Measurements from ENCODE around the gene CAMKK2.

Gene CAMKK2

GRCh38 chr12:121218588-121219352 lies 77.7 kb downstream of the CAMKK2 start:
- no peak for DNase-seq
- H2AK5ac ChIP-seq (ENCODE audit: low read length) = no peak overlapping the region
- H4K8ac ChIP-seq (ENCODE audit: low read depth, low read length) = no peak overlapping the region
- no peaks in the 10 kb centered on the region for H3K4me1 ChIP-seq (ENCODE audit: control insufficient read depth, low read depth, low read length)
- H3K79me1 ChIP-seq (ENCODE audit: low read length) = no peaks in the 10 kb centered on the region
- no peaks in the 10 kb centered on the region for H3K79me2 ChIP-seq (ENCODE audit: control insufficient read depth, insufficient read depth, low read length)
- H3K4ac ChIP-seq (ENCODE audit: low read depth, low read length) = no peak overlapping the region
- no peak overlapping the region for H3K23ac ChIP-seq (ENCODE audit: low read length)
- no peak overlapping the region for H3K56ac ChIP-seq (ENCODE audit: low read length)
- no peaks in the 10 kb centered on the region for H3K27me3 ChIP-seq (ENCODE audit: insufficient read depth, low read length, poor library complexity)
- H2BK120ac ChIP-seq (ENCODE audit: low read depth, low read length) = no peak overlapping the region
- no peak overlapping the region for H3K4me3 ChIP-seq (ENCODE audit: low read length)
- no peak overlapping the region for H2BK15ac ChIP-seq (replicated peaks; ENCODE audit: low read depth)
- H2BK5ac ChIP-seq (ENCODE audit: low read length) = no peak overlapping the region
- no peaks in the 10 kb centered on the region for H3K36me3 ChIP-seq (ENCODE audit: control insufficient read depth, insufficient read depth, low read length)
- no peak overlapping the region for H3K9ac ChIP-seq (ENCODE audit: low read length)
- H3K27ac ChIP-seq (ENCODE audit: low read depth, low read length) = no peak overlapping the region
- H3K18ac ChIP-seq (ENCODE audit: low read length) = no peak overlapping the region
- H3K4me2 ChIP-seq (ENCODE audit: low read length) = no peak overlapping the region
- no CpG with 5 or more reads among the region's 18 CpGs for WGBS (ENCODE audit: extremely low coverage, insufficient coverage, low lambda C conversion rate)
- no peak overlapping the region for H4K5ac ChIP-seq (ENCODE audit: low read length)

- Histone ChIP-seq H3K79me1 (ENCODE audit: low read length) (no peaks in the 10 kb centered on the region), H3K9ac (ENCODE audit: low read length) (no peak overlapping the region), H2BK120ac (ENCODE audit: low read depth, low read length) (no peak overlapping the region), H3K27me3 (ENCODE audit: insufficient read depth, low read length, poor library complexity) (no peaks in the 10 kb centered on the region), H3K56ac (ENCODE audit: low read length) (no peak overlapping the region), H3K23ac (ENCODE audit: low read length) (no peak overlapping the region), H3K4me1 (ENCODE audit: control insufficient read depth, low read depth, low read length) (no peaks in the 10 kb centered on the region), H4K8ac (ENCODE audit: low read depth, low read length) (no peak overlapping the region), H3K4ac (ENCODE audit: low read depth, low read length) (no peak overlapping the region), H3K4me3 (ENCODE audit: low read length) (no peak overlapping the region), H2BK5ac (ENCODE audit: low read length) (no peak overlapping the region), H3K18ac (ENCODE audit: low read length) (no peak overlapping the region), H3K36me3 (ENCODE audit: control insufficient read depth, insufficient read depth, low read length) (no peaks in the 10 kb centered on the region), H2AK5ac (ENCODE audit: low read length) (no peak overlapping the region), H3K4me2 (ENCODE audit: low read length) (no peak overlapping the region), H4K5ac (ENCODE audit: low read length) (no peak overlapping the region), H2BK15ac (replicated peaks; ENCODE audit: low read depth) (no peak overlapping the region), H3K27ac (ENCODE audit: low read depth, low read length) (no peak overlapping the region), H3K79me2 (ENCODE audit: control insufficient read depth, insufficient read depth, low read length) (no peaks in the 10 kb centered on the region)
- WGBS (ENCODE audit: extremely low coverage, insufficient coverage, low lambda C conversion rate) = no CpG with 5 or more reads among the region's 5 CpGs
- DNase-seq = no peak
These were observed 78.7 kb downstream of the CAMKK2 start for GRCh38 chr12:121217761-121218160.

GRCh38 chr12:121217063-121217462 lies 79.4 kb downstream of the CAMKK2 start:
- no peaks in the 10 kb centered on the region for H3K27me3 ChIP-seq (ENCODE audit: insufficient read depth, low read length, poor library complexity)
- no peaks in the 10 kb centered on the region for H3K4me1 ChIP-seq (ENCODE audit: control insufficient read depth, low read depth, low read length)
- no peak overlapping the region for H3K23ac ChIP-seq (ENCODE audit: low read length)
- H4K8ac ChIP-seq (ENCODE audit: low read depth, low read length) = no peak overlapping the region
- H3K36me3 ChIP-seq (ENCODE audit: control insufficient read depth, insufficient read depth, low read length) = no peaks in the 10 kb centered on the region
- no peak overlapping the region for H2BK5ac ChIP-seq (ENCODE audit: low read length)
- H2AK5ac ChIP-seq (ENCODE audit: low read length) = no peak overlapping the region
- H4K5ac ChIP-seq (ENCODE audit: low read length) = no peak overlapping the region
- DNase-seq = no peak
- H2BK15ac ChIP-seq (replicated peaks; ENCODE audit: low read depth) = no peak overlapping the region
- H3K18ac ChIP-seq (ENCODE audit: low read length) = no peak overlapping the region
- no peak overlapping the region for H3K27ac ChIP-seq (ENCODE audit: low read depth, low read length)
- WGBS (ENCODE audit: extremely low coverage, insufficient coverage, low lambda C conversion rate) = no CpG with 5 or more reads among the region's 8 CpGs
- no peak overlapping the region for H2BK120ac ChIP-seq (ENCODE audit: low read depth, low read length)
- no peak overlapping the region for H3K4ac ChIP-seq (ENCODE audit: low read depth, low read length)
- H3K4me2 ChIP-seq (ENCODE audit: low read length) = no peak overlapping the region
- H3K4me3 ChIP-seq (ENCODE audit: low read length) = no peak overlapping the region
- no peaks in the 10 kb centered on the region for H3K79me1 ChIP-seq (ENCODE audit: low read length)
- no peak overlapping the region for H3K9ac ChIP-seq (ENCODE audit: low read length)
- no peaks in the 10 kb centered on the region for H3K79me2 ChIP-seq (ENCODE audit: control insufficient read depth, insufficient read depth, low read length)
- no peak overlapping the region for H3K56ac ChIP-seq (ENCODE audit: low read length)

DNA sequence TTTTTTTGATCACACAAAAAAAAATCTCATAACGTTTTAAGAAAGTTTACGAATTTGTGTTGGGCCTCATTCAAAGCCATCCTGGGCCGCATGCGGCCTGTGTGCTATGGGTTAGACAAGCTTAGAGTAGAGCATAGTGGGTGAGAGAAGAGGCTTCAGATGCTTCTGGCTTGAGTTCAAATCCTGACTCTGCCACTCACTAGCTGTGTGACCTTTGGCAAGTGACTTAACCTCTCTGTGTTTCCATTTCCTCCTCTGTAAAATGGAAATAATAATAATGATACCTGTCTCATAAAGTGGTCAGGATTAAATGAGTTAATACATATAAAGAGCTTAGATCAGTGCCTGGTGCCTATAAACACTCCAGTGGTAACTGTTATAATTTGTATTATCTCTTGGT lies 80.4 kb downstream of the CAMKK2 start:
- Histone ChIP-seq H3K9ac (ENCODE audit: low read length) (no peak overlapping the region), H3K4me1 (ENCODE audit: control insufficient read depth, low read depth, low read length) (no peaks in the 10 kb centered on the region), H3K23ac (ENCODE audit: low read length) (no peak overlapping the region), H3K56ac (ENCODE audit: low read length) (no peak overlapping the region), H2AK5ac (ENCODE audit: low read length) (no peak overlapping the region), H4K5ac (ENCODE audit: low read length) (no peak overlapping the region), H2BK5ac (ENCODE audit: low read length) (no peak overlapping the region), H3K27me3 (ENCODE audit: insufficient read depth, low read length, poor library complexity) (no peaks in the 10 kb centered on the region), H3K4ac (ENCODE audit: low read depth, low read length) (no peak overlapping the region), H3K27ac (ENCODE audit: low read depth, low read length) (no peak overlapping the region), H2BK15ac (replicated peaks; ENCODE audit: low read depth) (no peak overlapping the region), H3K36me3 (ENCODE audit: control insufficient read depth, insufficient read depth, low read length) (no peaks in the 10 kb centered on the region), H2BK120ac (ENCODE audit: low read depth, low read length) (no peak overlapping the region), H3K79me1 (ENCODE audit: low read length) (no peaks in the 10 kb centered on the region), H3K4me2 (ENCODE audit: low read length) (no peak overlapping the region), H3K4me3 (ENCODE audit: low read length) (no peak overlapping the region), H3K18ac (ENCODE audit: low read length) (no peak overlapping the region), H4K8ac (ENCODE audit: low read depth, low read length) (no peak overlapping the region), H3K79me2 (ENCODE audit: control insufficient read depth, insufficient read depth, low read length) (no peaks in the 10 kb centered on the region)
- DNase-seq = no peak
- WGBS (ENCODE audit: extremely low coverage, insufficient coverage, low lambda C conversion rate) = no CpG with 5 or more reads among the region's 4 CpGs

GRCh38 chr12:121214855-121215745 lies 81.4 kb downstream of the CAMKK2 start:
- WGBS (ENCODE audit: extremely low coverage, insufficient coverage, low lambda C conversion rate) = no CpG with 5 or more reads among the region's 14 CpGs
- DNase-seq = no peak
- no peak overlapping the region for H3K9ac ChIP-seq (ENCODE audit: low read length)
- no peak overlapping the region for H2AK5ac ChIP-seq (ENCODE audit: low read length)
- H3K4ac ChIP-seq (ENCODE audit: low read depth, low read length) = no peak overlapping the region
- H2BK5ac ChIP-seq (ENCODE audit: low read length) = no peak overlapping the region
- no peaks in the 10 kb centered on the region for H3K79me1 ChIP-seq (ENCODE audit: low read length)
- H3K4me2 ChIP-seq (ENCODE audit: low read length) = no peak overlapping the region
- no peak overlapping the region for H3K18ac ChIP-seq (ENCODE audit: low read length)
- H3K4me3 ChIP-seq (ENCODE audit: low read length) = no peak overlapping the region
- H3K23ac ChIP-seq (ENCODE audit: low read length) = no peak overlapping the region
- H3K27me3 ChIP-seq (ENCODE audit: insufficient read depth, low read length, poor library complexity) = no peaks in the 10 kb centered on the region
- no peaks in the 10 kb centered on the region for H3K79me2 ChIP-seq (ENCODE audit: control insufficient read depth, insufficient read depth, low read length)
- no peak overlapping the region for H3K56ac ChIP-seq (ENCODE audit: low read length)
- H4K8ac ChIP-seq (ENCODE audit: low read depth, low read length) = no peak overlapping the region
- no peak overlapping the region for H4K5ac ChIP-seq (ENCODE audit: low read length)
- peaks cover 3% of the 10 kb centered on the region for H3K4me1 ChIP-seq (ENCODE audit: control insufficient read depth, low read depth, low read length)
- H2BK15ac ChIP-seq (replicated peaks; ENCODE audit: low read depth) = no peak overlapping the region
- H3K36me3 ChIP-seq (ENCODE audit: control insufficient read depth, insufficient read depth, low read length) = no peaks in the 10 kb centered on the region
- no peak overlapping the region for H3K27ac ChIP-seq (ENCODE audit: low read depth, low read length)
- H2BK120ac ChIP-seq (ENCODE audit: low read depth, low read length) = no peak overlapping the region
